Activated T-helper 2 cell treated with anti-CD3 and anti-CD28 coated beads, Interferon-gamma antibody, Interleukin-2, Interleukin-4, amounts not matched to agents 10 μg/mL and 5 μg/mL and 100 μg/mL, durations not matched to agents 14 hours and 24 hours and 36 hours (primary cell): ENCODE data around the gene LARP6. TPM values are rescaled to one million over a fixed set of nuclear protein-coding genes. Genes with fewer than 3 reads are reported as not detected.

ENCODE experiments used
- DNase-seq: peaks from one replicate; pipeline ENCODE4 v3.0.0; 2021; ENCODE audit warnings: low spot score
- H3K27ac Mint-ChIP-seq: one replicate; pipeline ENCODE4 v1.8.0; 2021; ENCODE audit warnings: mixed read lengths
- H3K27me3 Mint-ChIP-seq: one replicate; pipeline ENCODE4 v1.8.0; 2021; ENCODE audit warnings: low read depth, mixed read lengths
- H3K36me3 Mint-ChIP-seq: one replicate; pipeline ENCODE4 v1.8.0; 2021; ENCODE audit warnings: low read depth, mixed read lengths
- H3K4me1 Mint-ChIP-seq: one replicate; pipeline ENCODE4 v1.8.0; 2021; ENCODE audit warnings: low read depth, mixed read lengths
- H3K4me3 Mint-ChIP-seq: one replicate; pipeline ENCODE4 v1.8.0; 2021; ENCODE audit warnings: low read depth, mild to moderate bottlenecking, moderate library complexity, mixed read lengths
- H3K9me3 Mint-ChIP-seq: one replicate; pipeline ENCODE4 v1.8.0; 2021; ENCODE audit warnings: mixed read lengths
- intact Hi-C: fragments of 100-400 bp; cut with micrococcal nuclease; formaldehyde crosslinking; loops from one replicate; pipeline ENCODE4 v1.15.1; 2023
- total RNA-seq: library from RNA; stranded (reverse); gene quantifications from 2 replicates; pipeline ENCODE4 v1.2.3, GENCODE V29; 2022

LARP6 gene
- total RNA-seq, 1 donor from 2014 or later, result not detected

DNA sequence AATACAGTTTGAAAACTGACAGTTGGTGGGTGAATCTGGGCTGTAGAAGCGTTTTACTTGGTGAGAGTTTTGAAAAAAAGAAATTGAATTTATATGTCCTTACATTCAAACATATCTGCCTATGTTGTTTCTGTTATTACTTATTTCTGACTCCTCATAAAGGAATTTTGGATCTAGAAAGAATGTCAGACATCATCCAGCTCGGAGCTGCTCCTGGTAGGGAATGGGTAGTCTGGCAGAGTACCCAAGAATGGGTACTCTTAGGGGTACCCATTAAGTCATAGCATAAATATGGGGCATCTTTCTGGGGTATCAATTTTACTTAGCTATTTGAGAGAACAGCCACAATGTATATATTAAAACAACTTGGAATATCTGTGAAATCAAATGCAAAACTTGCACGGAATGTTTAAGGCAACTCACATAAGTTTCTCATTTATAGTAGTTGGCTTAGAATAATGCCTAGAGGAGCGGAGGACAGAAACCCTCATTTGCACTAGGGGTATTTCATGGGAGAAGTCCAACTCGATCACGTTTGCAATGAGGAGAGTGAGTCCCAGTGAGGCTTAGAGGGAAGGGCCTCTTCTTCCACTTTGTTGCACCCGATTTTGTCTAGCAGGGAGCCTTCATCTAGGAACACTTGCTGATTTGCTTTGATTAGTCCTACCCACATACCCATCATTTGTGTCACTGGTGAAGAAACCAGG, 2.4 kb upstream of the LARP6 start:
- Mint-ChIP-seq H3K4me1 (peaks cover 3% of the 10 kb centered on the region), H3K27me3 (peaks cover 50% of the 10 kb centered on the region)

DNA sequence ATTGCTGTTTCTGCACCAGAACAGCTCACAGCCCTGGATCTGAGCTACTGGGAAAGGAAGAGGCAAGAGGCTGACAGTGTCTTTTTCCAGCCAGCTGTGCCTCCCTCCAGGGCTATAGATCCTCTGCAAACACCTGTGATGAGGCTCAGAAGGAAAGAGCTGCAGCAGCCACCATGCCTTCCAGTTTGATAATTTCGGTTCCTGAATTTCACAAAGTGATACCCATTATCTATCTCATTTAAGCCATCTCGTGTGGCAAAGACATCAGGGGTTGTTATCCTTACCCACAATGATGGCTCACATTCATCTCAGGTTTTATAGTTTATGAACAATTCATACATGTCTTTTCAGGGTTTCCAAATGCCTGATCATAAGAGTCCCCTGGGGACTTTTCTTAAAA, 1.8 kb upstream of the LARP6 start:
- H3K36me3 Mint-ChIP-seq, result no peaks in the 10 kb centered on the region
- intact Hi-C loops, result no loop called here
- no peak overlapping the region for H3K27ac Mint-ChIP-seq
- peaks cover 3% of the 10 kb centered on the region for H3K4me1 Mint-ChIP-seq
- H3K9me3 Mint-ChIP-seq, result no peaks in the 10 kb centered on the region
- DNase-seq, result no peak
- H3K4me3 Mint-ChIP-seq, result no peak overlapping the region
- H3K27me3 Mint-ChIP-seq, result peaks cover 56% of the 10 kb centered on the region

More for the DNA sequence above, 2.4 kb upstream of the LARP6 start:
- Mint-ChIP-seq H3K27ac (no peak overlapping the region), H3K36me3 (no peaks in the 10 kb centered on the region), H3K9me3 (no peaks in the 10 kb centered on the region), H3K4me3 (no peak overlapping the region)
- intact Hi-C loops, result no loop called here
- DNase-seq, result no peak

DNA sequence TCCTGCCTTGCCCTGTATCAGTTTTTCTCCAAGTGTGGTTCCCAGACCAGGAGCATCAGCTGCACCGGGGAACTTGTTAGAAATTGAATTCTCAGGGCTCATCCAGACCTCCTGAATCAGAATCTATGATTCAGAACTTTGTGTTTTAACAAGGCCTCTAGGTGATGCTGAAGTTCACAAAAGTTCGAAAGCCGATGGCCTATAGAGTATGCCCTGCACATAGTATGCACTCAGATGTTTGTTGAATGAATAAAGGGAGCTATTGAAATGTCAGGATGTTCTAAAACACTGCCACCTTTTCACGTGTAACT, 664 bp upstream of the LARP6 start:
- DNase-seq, result no peak
- H3K27me3 Mint-ChIP-seq, result peaks cover 66% of the 10 kb centered on the region
- peaks cover 3% of the 10 kb centered on the region for H3K4me1 Mint-ChIP-seq
- H3K9me3 Mint-ChIP-seq, result no peaks in the 10 kb centered on the region
- peak overlapping the region; percentile 70 for H3K4me3 Mint-ChIP-seq
- intact Hi-C loops, result no loop called here
- H3K36me3 Mint-ChIP-seq, result no peaks in the 10 kb centered on the region
- no peak overlapping the region for H3K27ac Mint-ChIP-seq

DNA sequence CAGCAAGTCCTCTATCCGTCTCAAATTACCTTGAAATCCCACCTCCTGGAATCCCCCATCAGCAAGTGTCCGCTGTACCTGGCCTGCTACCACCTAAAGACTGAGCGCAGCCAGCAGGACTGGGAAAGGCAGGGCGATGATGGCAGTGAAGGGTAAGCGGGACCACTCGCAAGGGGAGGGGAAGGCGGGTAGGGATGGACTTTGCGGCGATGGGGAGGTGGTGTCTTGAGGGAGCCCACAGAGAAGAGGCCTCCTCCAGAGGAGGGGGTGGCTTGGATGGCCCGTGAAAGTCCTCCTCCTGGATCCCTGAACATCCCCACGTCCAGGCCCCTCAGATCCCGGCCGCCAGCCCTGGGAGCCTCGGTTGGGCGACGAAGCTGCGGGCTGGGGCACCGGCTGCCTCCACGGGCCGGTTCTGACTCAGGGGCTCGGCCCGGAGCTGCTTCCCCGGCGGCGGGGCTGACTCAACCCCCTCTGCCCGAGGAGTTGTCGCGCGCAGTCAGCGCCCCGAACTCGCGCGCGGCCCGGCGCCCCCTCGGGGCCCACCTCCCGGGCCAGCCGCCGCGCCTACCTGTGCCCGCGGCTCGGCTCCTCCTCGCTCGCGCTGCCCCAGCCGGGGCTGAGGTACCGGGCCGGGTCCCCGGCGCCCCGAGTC, 512 bp downstream of the LARP6 start:
- DNase-seq, result no peak
- intact Hi-C loops, result no loop called here
- Mint-ChIP-seq H3K27me3 (peaks cover 70% of the 10 kb centered on the region), H3K4me3 (no peak overlapping the region), H3K36me3 (no peaks in the 10 kb centered on the region), H3K9me3 (no peaks in the 10 kb centered on the region), H3K4me1 (peaks cover 3% of the 10 kb centered on the region), H3K27ac (no peak overlapping the region)

DNA sequence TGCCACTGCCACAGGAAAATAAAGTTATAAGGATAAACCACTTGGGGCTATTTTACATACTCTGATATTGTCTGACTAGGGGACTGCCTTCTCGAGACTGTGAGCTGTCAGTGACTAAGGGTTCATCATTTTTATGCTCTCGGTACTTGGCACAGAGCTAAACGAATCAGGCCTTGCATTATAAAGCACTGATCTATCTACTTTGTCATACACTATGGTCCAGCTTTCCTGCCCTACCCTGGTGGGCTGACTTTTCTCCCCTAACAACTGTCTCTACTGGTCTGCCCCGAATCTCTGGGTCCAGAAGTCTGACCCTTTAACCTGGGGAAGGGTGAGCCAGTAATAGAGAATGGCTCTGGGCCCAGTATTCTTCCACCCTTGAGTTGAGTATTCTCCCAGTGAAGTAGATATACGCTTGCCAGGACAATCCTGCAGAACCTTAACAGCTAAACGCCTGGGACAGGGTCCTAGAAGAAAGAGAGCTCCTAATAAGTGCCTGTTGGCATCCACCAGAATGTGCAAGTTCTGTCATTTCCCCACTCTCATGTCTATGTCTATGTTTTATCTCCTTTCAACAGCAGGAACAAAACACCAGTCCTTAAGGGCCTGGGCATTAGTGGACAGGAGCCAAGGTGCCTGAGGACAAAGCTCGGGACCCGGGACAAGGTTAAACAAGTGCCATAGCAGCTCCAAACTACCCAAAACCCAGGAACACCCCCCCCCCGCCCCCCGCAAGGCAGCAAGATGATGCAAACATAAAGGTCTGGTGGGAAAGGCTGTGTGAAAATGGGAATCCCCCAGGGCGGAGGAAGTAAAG, 1.2 kb downstream of the LARP6 start:
- no peak for DNase-seq
- Mint-ChIP-seq H3K4me1 (peaks cover 3% of the 10 kb centered on the region), H3K27ac (no peak overlapping the region), H3K4me3 (no peak overlapping the region), H3K27me3 (peaks cover 69% of the 10 kb centered on the region), H3K9me3 (no peaks in the 10 kb centered on the region), H3K36me3 (no peaks in the 10 kb centered on the region)
- intact Hi-C loops, result no loop called here

DNA sequence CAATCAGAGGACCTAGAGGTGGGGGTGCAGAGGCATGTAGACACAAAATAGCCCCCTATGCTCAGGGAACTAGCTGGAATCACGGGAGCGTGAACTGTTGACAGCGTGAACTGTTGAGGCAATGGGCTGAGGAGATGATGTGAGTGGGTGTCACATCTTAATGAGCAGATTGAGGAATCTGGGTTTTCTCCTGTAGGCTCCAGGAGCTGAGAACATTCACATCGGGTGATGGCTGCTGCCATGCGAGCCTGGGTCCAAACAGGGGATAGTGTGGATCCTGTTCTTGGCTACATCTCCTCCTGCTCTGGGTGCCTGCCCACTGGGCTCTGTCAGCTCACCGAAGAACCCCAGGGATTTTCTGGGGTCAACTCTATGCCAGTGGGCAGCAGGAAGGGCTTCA, 2.1 kb downstream of the LARP6 start:
- peaks cover 3% of the 10 kb centered on the region for H3K4me1 Mint-ChIP-seq
- no peaks in the 10 kb centered on the region for H3K36me3 Mint-ChIP-seq
- no peak for DNase-seq
- no peak overlapping the region for H3K4me3 Mint-ChIP-seq
- intact Hi-C loops, result no loop called here
- peaks cover 65% of the 10 kb centered on the region for H3K27me3 Mint-ChIP-seq
- H3K9me3 Mint-ChIP-seq, result no peaks in the 10 kb centered on the region
- H3K27ac Mint-ChIP-seq, result no peak overlapping the region

DNA sequence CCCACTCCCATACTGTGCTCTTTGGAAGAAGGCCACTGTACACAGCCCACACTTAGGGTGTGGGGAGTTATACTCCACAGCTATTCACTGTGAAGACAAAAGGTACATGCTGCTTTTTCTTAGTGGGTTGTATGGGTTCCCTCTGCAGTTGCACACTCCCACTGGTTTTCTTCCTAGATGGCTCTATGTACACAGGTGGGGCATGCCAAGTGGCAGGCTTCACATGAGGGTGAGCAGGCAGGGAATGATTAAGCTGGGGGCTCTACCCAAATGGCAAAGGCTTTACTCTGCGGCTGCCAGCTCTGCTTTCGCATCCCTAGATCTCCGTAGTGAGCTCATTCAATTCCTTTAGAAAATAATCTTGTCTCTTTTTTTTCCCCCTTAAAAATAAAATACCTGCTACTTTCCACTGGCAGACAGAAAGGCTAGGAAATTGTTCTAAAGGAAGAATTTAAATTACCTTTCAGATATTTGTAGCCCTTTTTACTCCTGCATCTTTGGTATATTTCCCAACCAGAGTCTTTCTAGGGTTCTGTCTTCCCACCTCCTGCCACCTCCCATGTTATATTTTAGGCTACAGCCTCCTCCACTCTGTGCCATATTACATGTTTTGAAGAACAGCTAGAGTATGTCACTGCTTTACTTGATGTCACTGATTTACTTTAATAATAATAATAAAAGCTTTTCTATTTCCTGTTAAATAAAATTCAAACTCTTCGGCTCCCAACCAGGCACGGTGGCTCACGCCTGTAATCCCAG, 8.2 kb downstream of the LARP6 start:
- Mint-ChIP-seq H3K36me3 (no peaks in the 10 kb centered on the region), H3K9me3 (no peaks in the 10 kb centered on the region), H3K4me3 (no peak overlapping the region), H3K27me3 (peaks cover 17% of the 10 kb centered on the region), H3K4me1 (no peaks in the 10 kb centered on the region), H3K27ac (no peak overlapping the region)
- intact Hi-C loops, result no loop called here
- DNase-seq, result no peak

DNA sequence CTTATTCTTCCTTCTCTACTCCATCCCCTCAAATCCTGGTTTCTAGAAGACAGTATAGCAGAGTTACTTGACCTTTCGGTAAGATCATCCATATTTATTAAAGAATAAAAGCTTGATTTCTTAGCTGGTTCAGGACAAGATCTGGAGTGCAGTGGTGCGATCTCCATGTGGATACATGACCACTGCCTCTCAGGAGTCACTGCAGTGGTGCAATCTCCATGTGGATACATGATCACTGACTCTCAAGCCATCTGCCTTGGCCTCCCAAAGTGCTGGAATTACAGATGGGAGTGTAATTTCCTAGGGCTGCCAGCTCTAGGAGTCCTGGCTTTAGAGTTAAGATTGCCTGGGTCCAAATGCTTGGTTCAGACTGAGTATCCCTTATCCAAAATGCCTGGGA, 16.5 kb downstream of the LARP6 start:
- Mint-ChIP-seq H3K36me3 (no peaks in the 10 kb centered on the region), H3K27me3 (peaks cover 3% of the 10 kb centered on the region), H3K9me3 (no peaks in the 10 kb centered on the region), H3K4me1 (no peaks in the 10 kb centered on the region), H3K27ac (no peak overlapping the region), H3K4me3 (no peak overlapping the region)
- intact Hi-C loops, result no loop called here
- DNase-seq, result no peak

DNA sequence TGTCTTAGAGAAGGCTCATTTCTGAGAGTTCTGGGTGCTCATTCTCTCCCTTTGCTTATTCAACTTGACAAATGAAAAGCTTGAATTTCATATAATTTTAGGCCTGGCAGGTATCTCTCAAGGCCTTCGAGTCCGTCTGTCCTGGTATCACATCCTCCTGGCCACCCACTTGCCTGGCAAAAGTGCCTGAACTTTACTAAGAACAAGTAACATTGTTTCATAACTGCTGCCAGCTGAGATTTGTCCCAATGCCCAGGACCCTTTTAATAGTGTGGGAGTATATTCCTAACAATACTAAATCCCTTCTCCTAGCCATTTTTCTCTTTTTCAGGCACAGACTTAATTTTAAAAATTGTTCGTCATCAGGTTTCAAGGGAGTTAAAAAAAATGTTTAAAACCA, 18.1 kb downstream of the LARP6 start:
- H3K4me1 Mint-ChIP-seq, result no peaks in the 10 kb centered on the region
- no peaks in the 10 kb centered on the region for H3K36me3 Mint-ChIP-seq
- intact Hi-C loops, result no loop called here
- H3K27ac Mint-ChIP-seq, result no peak overlapping the region
- no peaks in the 10 kb centered on the region for H3K27me3 Mint-ChIP-seq
- H3K4me3 Mint-ChIP-seq, result no peak overlapping the region
- no peaks in the 10 kb centered on the region for H3K9me3 Mint-ChIP-seq
- DNase-seq, result no peak

DNA sequence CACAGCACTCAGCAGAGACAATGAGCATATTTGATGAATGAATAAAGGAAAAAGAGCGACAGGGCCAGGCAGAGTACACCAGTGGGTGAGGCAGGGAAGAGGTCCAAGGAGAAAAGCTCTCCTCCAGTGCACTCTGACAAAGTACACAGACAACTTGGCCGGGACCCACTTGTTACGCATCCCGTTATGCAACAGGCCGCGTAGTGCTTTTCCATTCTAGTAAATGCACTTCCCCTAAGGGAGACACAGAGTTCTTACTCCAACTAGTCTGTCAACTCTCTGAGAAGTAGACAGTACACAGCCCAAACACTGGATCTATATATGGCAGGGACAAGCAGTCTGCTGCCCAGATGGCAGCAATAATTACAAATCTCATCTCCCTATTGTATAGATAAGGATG, 18.5 kb downstream of the LARP6 start:
- Mint-ChIP-seq H3K27me3 (no peaks in the 10 kb centered on the region), H3K9me3 (no peaks in the 10 kb centered on the region), H3K36me3 (no peaks in the 10 kb centered on the region), H3K4me1 (no peaks in the 10 kb centered on the region), H3K27ac (no peak overlapping the region), H3K4me3 (no peak overlapping the region)
- intact Hi-C loops, result no loop called here
- no peak for DNase-seq

DNA sequence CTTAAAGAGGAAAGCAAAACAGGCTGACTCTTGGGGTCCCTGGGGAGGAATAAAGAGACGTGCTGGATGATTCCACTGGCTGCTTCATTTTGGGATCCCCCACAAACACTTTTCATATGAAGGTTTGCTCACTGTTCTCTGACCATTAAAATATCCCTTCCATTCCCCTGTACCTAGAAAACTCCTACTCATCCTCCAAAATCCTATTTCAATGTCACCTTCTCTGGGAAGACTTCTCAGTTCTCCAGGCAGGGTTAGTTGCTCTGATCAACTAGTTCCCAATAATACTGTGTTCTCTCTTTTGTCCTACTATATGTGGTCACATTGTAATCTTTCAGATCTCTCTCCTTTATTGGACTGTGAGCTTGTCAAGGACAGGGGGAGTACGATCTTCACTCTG, 19.0 kb downstream of the LARP6 start:
- DNase-seq, result no peak
- Mint-ChIP-seq H3K27ac (no peak overlapping the region), H3K27me3 (no peaks in the 10 kb centered on the region), H3K9me3 (no peaks in the 10 kb centered on the region), H3K4me1 (no peaks in the 10 kb centered on the region), H3K4me3 (no peak overlapping the region), H3K36me3 (no peaks in the 10 kb centered on the region)
- intact Hi-C loops, result no loop called here

DNA sequence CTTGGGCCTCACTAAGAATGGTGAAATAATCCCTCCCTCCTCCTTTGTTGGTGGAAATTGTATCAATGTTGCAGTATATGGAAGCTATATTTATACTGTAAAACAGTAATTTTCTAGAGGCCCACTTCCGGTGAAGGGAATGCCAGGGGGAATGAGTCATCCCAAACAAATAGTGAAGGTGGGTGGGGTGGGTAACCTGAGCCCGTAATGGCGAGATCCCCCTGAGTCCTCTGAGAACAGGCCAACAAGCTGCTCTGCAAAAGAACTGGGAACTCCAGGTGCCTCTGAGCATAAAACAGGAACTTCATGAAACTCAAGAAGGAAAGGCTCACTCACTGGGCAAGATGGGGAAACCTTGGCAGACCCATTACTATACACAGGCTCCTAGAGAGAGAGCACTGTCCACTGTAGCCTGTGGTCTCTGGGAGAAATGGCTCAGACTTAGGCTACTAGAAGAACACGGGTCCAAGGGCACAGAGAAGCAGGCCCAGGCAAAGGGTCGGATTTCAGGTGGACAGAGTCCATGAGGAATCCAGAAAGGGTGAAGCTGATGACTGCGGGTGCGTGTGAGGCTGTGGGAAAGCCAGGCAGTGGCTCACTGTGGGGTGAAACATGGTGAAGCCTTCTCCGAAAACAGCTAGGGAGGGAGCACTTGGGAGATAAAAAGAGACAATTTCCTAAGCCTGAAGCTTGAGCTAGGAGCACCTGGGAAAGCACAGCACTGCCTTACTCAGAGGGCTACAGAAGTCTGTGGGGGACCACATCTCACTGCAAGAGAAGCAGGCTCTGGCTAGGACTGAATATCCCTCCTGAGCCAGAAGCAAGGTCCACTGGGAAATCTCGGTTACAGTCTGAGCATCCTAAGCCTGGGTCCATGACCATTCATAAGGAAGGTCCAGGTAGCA, 19.8 kb downstream of the LARP6 start:
- intact Hi-C loops, result no loop called here
- Mint-ChIP-seq H3K27me3 (no peaks in the 10 kb centered on the region), H3K36me3 (no peaks in the 10 kb centered on the region), H3K4me1 (no peaks in the 10 kb centered on the region), H3K9me3 (no peaks in the 10 kb centered on the region), H3K27ac (no peak overlapping the region), H3K4me3 (no peak overlapping the region)
- no peak for DNase-seq
